AG20443 (cell line): ENCODE measurements around the gene NSL1.

Experiments used
- DNase-seq: peaks from one replicate; pipeline ENCODE4 v3.0.0; 2012; ENCODE audit warnings: low spot score, mixed read lengths

NSL1 gene

GRCh38 chr1:212685429-212685828 lies 106.1 kb downstream of the NSL1 start:
- DNase-seq: no peak

- DNase-seq: no peak
These were observed 107.0 kb downstream of the NSL1 start for GRCh38 chr1:212684521-212685090.

- no peak for DNase-seq
These were observed 107.5 kb downstream of the NSL1 start for GRCh38 chr1:212684076-212684475.

- DNase-seq: no peak
These were observed 108.2 kb downstream of the NSL1 start for GRCh38 chr1:212683357-212683722.

- no peak for DNase-seq
These were observed 110.7 kb downstream of the NSL1 start for GRCh38 chr1:212680680-212681389.

GRCh38 chr1:212678456-212679410 lies 112.8 kb downstream of the NSL1 start:
- DNase-seq: no peak

- no peak for DNase-seq
These were observed 114.0 kb downstream of the NSL1 start for GRCh38 chr1:212677573-212677972.

- no peak for DNase-seq
These were observed 114.4 kb downstream of the NSL1 start for GRCh38 chr1:212677136-212677535.
